Thyroid gland (tissue), 4 donors: Measurements from ENCODE around the gene ACAP2.

Experiments used
- POLR2A ChIP-seq, 2 donors: fragments of 450-650 bp; IDR thresholded peaks; one replicate each; pipeline ENCODE4 v1.6.1; 2017; ENCODE audit warnings: antibody characterized with exemption in 2 of 2, mild to moderate bottlenecking in 2 of 2, moderate library complexity in 1 of 2
- TF ChIP-seq, protein P1 (sequence below), 6 experiments: fragments of 200-600 bp in 3 of 6; fragments of 450-650 bp in 3 of 6; sonication (generic) in 3 of 6; IDR thresholded peaks; one replicate each; pipeline ENCODE4 v1.5.1; 2016 to 2019; ENCODE audit warnings: antibody characterized with exemption in 6 of 6, mild to moderate bottlenecking in 2 of 6, inconsistent platforms in 1 of 6, moderate library complexity in 1 of 6

- TF ChIP-seq, protein P1, sequence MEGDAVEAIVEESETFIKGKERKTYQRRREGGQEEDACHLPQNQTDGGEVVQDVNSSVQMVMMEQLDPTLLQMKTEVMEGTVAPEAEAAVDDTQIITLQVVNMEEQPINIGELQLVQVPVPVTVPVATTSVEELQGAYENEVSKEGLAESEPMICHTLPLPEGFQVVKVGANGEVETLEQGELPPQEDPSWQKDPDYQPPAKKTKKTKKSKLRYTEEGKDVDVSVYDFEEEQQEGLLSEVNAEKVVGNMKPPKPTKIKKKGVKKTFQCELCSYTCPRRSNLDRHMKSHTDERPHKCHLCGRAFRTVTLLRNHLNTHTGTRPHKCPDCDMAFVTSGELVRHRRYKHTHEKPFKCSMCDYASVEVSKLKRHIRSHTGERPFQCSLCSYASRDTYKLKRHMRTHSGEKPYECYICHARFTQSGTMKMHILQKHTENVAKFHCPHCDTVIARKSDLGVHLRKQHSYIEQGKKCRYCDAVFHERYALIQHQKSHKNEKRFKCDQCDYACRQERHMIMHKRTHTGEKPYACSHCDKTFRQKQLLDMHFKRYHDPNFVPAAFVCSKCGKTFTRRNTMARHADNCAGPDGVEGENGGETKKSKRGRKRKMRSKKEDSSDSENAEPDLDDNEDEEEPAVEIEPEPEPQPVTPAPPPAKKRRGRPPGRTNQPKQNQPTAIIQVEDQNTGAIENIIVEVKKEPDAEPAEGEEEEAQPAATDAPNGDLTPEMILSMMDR (IDR thresholded peaks at IDR 0.05): no peak
- TF ChIP-seq POLR2A (IDR thresholded peaks at IDR 0.05): no peak
Observed at GRCh38 chr3:195306369-195306768, 136.5 kb downstream of the ACAP2 start.
